ENCODE results near the gene SF3B3. TPM values are rescaled to one million over a fixed set of nuclear protein-coding genes. Genes with fewer than 3 reads are reported as not detected.
"Not testable (repeated sequence)": the region's sequence is repeated elsewhere in the genome, so short reads cannot be mapped to it uniquely, and the experiment has no call there.

Gene SF3B3
- total RNA-seq, 1 donor from 2014 or later = 182 TPM

DNA sequence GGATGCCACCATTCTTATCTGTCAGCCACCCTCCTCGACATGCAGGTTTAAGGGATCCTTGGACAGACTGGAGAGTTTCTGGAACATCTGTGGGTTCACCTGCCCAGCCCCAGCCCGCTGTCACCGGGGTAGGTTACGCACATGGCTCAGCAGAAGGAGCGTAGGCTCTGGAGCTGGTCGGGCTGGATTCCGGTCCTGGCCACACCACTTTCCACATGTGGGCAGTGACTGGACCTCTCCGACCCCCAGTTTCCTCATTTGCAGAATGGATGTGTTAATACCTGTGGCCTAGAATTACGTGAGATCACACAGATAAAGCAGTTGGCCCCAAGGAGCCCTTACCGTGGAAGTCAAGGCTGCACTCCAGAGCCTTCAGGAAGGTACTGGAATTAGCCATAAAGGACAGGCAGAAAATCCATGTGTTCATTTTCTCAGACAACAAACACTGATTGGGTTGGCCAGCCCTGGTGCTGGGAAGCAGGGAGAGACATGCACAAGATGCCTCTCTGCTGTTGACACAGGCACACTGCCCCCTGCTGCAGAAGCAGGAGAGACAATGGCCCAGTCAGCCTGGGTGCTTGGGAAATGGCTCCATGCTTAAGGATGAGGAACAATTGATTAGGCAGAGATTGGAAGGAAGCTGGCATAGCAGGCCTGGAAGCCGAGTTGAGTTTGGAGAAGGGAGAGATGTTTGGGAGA, 58.8 kb downstream of the SF3B3 start:
- TF ChIP-seq, protein P1, sequence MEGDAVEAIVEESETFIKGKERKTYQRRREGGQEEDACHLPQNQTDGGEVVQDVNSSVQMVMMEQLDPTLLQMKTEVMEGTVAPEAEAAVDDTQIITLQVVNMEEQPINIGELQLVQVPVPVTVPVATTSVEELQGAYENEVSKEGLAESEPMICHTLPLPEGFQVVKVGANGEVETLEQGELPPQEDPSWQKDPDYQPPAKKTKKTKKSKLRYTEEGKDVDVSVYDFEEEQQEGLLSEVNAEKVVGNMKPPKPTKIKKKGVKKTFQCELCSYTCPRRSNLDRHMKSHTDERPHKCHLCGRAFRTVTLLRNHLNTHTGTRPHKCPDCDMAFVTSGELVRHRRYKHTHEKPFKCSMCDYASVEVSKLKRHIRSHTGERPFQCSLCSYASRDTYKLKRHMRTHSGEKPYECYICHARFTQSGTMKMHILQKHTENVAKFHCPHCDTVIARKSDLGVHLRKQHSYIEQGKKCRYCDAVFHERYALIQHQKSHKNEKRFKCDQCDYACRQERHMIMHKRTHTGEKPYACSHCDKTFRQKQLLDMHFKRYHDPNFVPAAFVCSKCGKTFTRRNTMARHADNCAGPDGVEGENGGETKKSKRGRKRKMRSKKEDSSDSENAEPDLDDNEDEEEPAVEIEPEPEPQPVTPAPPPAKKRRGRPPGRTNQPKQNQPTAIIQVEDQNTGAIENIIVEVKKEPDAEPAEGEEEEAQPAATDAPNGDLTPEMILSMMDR (IDR thresholded peaks at IDR 0.05) = peak; percentile 53
- Mint-ChIP-seq H3K4me3 (ENCODE audit: unreplicated experiment) (no peak overlapping the region), H3K36me3 (ENCODE audit: low read depth) (no peaks in the 10 kb centered on the region), H3K9me3 (ENCODE audit: low read depth) (no peaks in the 10 kb centered on the region), H3K27me3 (ENCODE audit: low read depth) (no peaks in the 10 kb centered on the region), H3K4me1 (ENCODE audit: low read depth) (peaks cover 31% of the 10 kb centered on the region), H3K27ac (ENCODE audit: unreplicated experiment) (no peak overlapping the region)
- DNase-seq (ENCODE audit: low spot score) = peak; percentile 68

DNA sequence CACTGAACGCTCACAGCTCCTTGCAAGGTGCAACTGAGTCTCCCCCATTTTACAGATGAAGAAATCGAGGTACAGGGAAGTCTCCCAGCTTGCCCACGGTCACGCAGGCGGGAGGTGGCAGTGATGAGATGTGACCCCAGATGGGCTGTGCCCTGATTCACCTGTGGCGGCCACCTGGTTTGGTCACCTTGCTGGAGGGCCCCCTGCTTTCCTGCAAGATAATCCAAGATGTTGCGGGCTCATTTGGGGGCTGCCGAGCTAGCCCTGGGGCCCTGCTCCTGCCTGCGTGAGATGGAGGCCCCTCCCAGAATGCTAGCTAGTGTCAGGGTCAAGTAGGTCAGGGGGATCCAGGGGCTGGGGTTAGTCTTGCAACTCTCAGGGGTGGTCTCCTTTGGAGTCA, 63.1 kb downstream of the SF3B3 start:
- H3K27ac Mint-ChIP-seq (ENCODE audit: unreplicated experiment) = no peak overlapping the region
- no peak overlapping the region for H3K4me3 Mint-ChIP-seq (ENCODE audit: unreplicated experiment)
- no peaks in the 10 kb centered on the region for H3K36me3 Mint-ChIP-seq (ENCODE audit: low read depth)
- peaks cover 47% of the 10 kb centered on the region for H3K4me1 Mint-ChIP-seq (ENCODE audit: low read depth)
- DNase-seq (ENCODE audit: low spot score) = no peak
- TF ChIP-seq, protein P1 (IDR thresholded peaks at IDR 0.05) = no peak
- no peaks in the 10 kb centered on the region for H3K9me3 Mint-ChIP-seq (ENCODE audit: low read depth)
- H3K27me3 Mint-ChIP-seq (ENCODE audit: low read depth) = no peaks in the 10 kb centered on the region

DNA sequence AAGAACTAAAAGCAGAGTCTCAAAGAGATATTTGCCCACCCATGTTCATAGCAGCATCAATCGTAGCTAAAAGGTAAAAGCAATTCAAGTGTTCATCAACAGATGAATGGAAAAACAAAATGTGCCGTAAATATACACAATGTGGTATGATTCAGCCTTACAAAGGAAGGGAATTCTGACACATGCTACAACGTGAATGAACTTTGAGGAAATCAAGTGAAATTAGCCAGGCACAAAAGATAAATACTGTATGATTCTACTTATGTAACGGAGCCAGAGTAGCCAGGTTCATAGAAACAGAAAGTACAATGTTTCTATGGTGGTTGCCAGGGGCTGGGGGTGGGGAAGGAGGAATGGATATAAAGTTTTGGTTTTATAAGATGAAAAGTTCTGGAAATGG, 64.9 kb downstream of the SF3B3 start:
- H3K27ac Mint-ChIP-seq (ENCODE audit: unreplicated experiment) = peak overlapping the region; percentile 67
- TF ChIP-seq, protein P1 (IDR thresholded peaks at IDR 0.05) = no peak
- no peak overlapping the region for H3K4me3 Mint-ChIP-seq (ENCODE audit: unreplicated experiment)

DNA sequence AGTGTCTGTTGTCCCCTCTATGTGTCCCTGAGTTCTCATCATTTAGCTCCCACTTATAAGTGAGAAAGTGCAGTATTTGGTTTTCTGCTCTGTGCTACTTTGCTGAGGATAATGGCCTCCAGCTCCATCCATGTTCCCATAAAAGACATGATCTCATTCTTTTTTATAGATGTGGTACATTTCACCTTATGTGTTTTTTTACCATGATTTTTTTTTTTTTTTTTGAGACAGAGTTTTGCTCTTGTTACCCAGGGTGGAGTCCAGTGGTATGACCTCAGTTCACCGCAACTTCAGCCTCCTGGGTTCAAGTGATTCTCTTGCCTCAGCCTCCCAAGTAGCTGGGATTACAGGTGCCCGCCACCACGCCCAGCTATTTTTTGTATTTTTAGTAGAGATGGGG, 65.8 kb downstream of the SF3B3 start:
- peaks cover 54% of the 10 kb centered on the region for H3K4me1 Mint-ChIP-seq (ENCODE audit: low read depth)
- not testable (repeated sequence) for DNase-seq (ENCODE audit: low spot score); H3K27me3 Mint-ChIP-seq (ENCODE audit: low read depth); H3K36me3 Mint-ChIP-seq (ENCODE audit: low read depth); H3K9me3 Mint-ChIP-seq (ENCODE audit: low read depth)
- peak overlapping the region; percentile 97 for H3K27ac Mint-ChIP-seq (ENCODE audit: unreplicated experiment)
- peak overlapping the region; percentile 66 for H3K4me3 Mint-ChIP-seq (ENCODE audit: unreplicated experiment)

More for the DNA sequence above, 64.9 kb downstream of the SF3B3 start:
- no peaks in the 10 kb centered on the region for H3K9me3 Mint-ChIP-seq (ENCODE audit: low read depth)
- DNase-seq (ENCODE audit: low spot score) = no peak
- H3K36me3 Mint-ChIP-seq (ENCODE audit: low read depth) = no peaks in the 10 kb centered on the region
- H3K27me3 Mint-ChIP-seq (ENCODE audit: low read depth) = no peaks in the 10 kb centered on the region
- peaks cover 53% of the 10 kb centered on the region for H3K4me1 Mint-ChIP-seq (ENCODE audit: low read depth)

DNA sequence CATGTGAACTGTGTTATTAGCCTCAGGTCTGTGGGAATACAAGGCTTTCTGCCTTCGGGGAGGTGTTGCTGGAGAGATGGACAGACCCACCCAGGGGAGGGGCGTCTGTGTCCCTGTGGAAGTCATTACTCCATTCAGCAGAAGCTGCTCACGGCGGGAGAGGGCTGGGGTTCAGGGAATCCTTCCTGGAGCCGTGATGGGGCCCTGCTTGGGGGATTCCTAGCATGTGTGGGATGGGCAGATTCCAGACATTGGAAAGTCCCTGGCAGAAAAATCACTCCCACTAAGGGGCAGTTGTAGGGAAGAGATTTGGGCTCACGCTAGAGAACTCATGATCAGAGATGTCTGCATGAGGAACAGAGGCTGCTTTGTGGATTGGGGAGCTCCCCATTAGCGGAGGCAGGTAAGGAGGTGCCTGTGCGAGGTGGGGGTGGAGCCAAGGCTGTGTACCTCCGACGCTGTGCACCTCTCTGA, 66.4 kb downstream of the SF3B3 start:
- no peak for DNase-seq (ENCODE audit: low spot score)
- Mint-ChIP-seq H3K9me3 (ENCODE audit: low read depth) (no peaks in the 10 kb centered on the region), H3K27ac (ENCODE audit: unreplicated experiment) (peak overlapping the region; percentile 97), H3K27me3 (ENCODE audit: low read depth) (no peaks in the 10 kb centered on the region), H3K36me3 (ENCODE audit: low read depth) (peaks cover 1% of the 10 kb centered on the region), H3K4me1 (ENCODE audit: low read depth) (peaks cover 54% of the 10 kb centered on the region), H3K4me3 (ENCODE audit: unreplicated experiment) (peak overlapping the region; percentile 66)
- TF ChIP-seq, protein P1 (IDR thresholded peaks at IDR 0.05) = no peak
